ENCODE data around the gene TP53I11.

The TP53I11 gene

GRCh38 chr11:44883277-44883676 lies 67.4 kb downstream of the TP53I11 start:
- WGBS, 2 donors (ENCODE audit: extremely low coverage in 2 of 2, insufficient read length in 2 of 2, insufficient replicate concordance in 1 of 2) = no CpG with 5 or more reads among the region's 6 CpGs
- H3K4ac ChIP-seq (ENCODE audit: low read length) = no peak overlapping the region
- H4K91ac ChIP-seq (ENCODE audit: low read depth, low read length, poor library complexity) = no peak overlapping the region
- no peak overlapping the region for H2BK12ac ChIP-seq (ENCODE audit: low read length)
- peaks cover 12% of the 10 kb centered on the region for H3K79me1 ChIP-seq (ENCODE audit: low read depth, low read length)
- H3K4me3 ChIP-seq (ENCODE audit: low read length in 2 of 2) = no peak overlapping the region
- peak overlapping the region; percentile 0 for H3K18ac ChIP-seq (ENCODE audit: low read length)
- H2AFZ ChIP-seq (ENCODE audit: low read length) = no peak overlapping the region
- no peak overlapping the region for H2BK120ac ChIP-seq (ENCODE audit: low read depth, low read length)
- H3K9ac ChIP-seq (ENCODE audit: low read depth, low read length, poor library complexity) = no peak overlapping the region
- H3K4me2 ChIP-seq (ENCODE audit: insufficient read depth, low read length, poor library complexity, severe bottlenecking) = no peak overlapping the region
- peaks cover 43 to 53% of the 10 kb centered on the region in 2 donors for H3K4me1 ChIP-seq (ENCODE audit: control insufficient read depth in 2 of 2, insufficient read depth in 1 of 2, low read depth in 1 of 2, low read length in 2 of 2)
- no peak overlapping the region for H2BK5ac ChIP-seq (ENCODE audit: low read length)
- no peak overlapping the region for H3K23ac ChIP-seq (ENCODE audit: low read depth, low read length, poor library complexity)
- no peak overlapping the region for H3K27ac ChIP-seq (replicated peaks; ENCODE audit: low read length)
- peak overlapping the region; percentile 47 for H2AK5ac ChIP-seq (ENCODE audit: low read depth, low read length)
- H4K8ac ChIP-seq (ENCODE audit: low read depth, low read length) = no peak overlapping the region
- peaks cover 0 to 18% of the 10 kb centered on the region in 2 donors for H3K36me3 ChIP-seq (replicated peaks in 1 of 2; ENCODE audit: control insufficient read depth in 2 of 2, insufficient read depth in 2 of 2, low read length in 2 of 2)
- no peak overlapping the region for H2BK15ac ChIP-seq (ENCODE audit: low read length)
- H3K14ac ChIP-seq (ENCODE audit: low read length) = no peak overlapping the region
- no peaks in the 10 kb centered on the region for H3K9me3 ChIP-seq (replicated peaks in 1 of 2; ENCODE audit: control insufficient read depth in 2 of 2, insufficient read depth in 1 of 2, low read depth in 1 of 2, low read length in 2 of 2)
- no peaks in the 10 kb centered on the region for H3K27me3 ChIP-seq (ENCODE audit: control insufficient read depth in 3 of 3, insufficient read depth in 3 of 3, low read depth in 1 of 3, low read length in 3 of 3)
- DNase-seq (ENCODE audit: low spot score) = no peak
